LNCaP clone FGC (cell line): ENCODE measurements around the gene ADAMTS14.

ENCODE experiments used
- DNase-seq: peaks from one replicate; pipeline ENCODE4 v3.0.0-alpha.2; 2011; ENCODE audit warnings: low read depth
- H3K4me3 ChIP-seq: 2 replicates; pipeline ENCODE4 v1.5.1; 2011; ENCODE audit warnings: mild to moderate bottlenecking, low read depth, low read length, control low read depth
- TF ChIP-seq, protein P1 (sequence below): IDR thresholded peaks from 2 replicates; pipeline ENCODE4 v1.5.1; 2012; ENCODE audit warnings: mild to moderate bottlenecking; ENCODE audit not compliant: control insufficient read depth, insufficient read depth; ENCODE audit errors: extremely low read depth

Gene ADAMTS14

DNA sequence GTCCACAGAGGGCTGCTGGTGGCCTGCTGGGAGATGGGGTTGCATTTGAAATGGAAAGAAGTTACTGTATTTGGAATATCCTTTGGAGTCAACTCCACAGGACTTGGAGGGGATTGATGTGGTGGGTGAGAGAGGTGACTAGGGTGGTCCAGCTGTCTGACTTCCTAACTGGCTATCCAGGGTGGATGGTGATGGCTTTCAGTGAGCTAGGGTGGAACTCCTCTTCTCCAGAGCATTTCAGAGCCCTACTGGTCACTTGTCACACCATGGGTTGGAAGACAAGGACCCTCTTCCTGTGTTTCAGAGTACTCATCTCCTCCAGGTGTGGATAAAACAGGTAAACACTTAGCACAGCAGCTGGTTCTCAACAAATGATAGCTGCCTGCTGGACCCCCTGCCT is 3.3 kb upstream of the ADAMTS14 start:
- H3K4me3 ChIP-seq, result no peak overlapping the region
- TF ChIP-seq, protein P1, sequence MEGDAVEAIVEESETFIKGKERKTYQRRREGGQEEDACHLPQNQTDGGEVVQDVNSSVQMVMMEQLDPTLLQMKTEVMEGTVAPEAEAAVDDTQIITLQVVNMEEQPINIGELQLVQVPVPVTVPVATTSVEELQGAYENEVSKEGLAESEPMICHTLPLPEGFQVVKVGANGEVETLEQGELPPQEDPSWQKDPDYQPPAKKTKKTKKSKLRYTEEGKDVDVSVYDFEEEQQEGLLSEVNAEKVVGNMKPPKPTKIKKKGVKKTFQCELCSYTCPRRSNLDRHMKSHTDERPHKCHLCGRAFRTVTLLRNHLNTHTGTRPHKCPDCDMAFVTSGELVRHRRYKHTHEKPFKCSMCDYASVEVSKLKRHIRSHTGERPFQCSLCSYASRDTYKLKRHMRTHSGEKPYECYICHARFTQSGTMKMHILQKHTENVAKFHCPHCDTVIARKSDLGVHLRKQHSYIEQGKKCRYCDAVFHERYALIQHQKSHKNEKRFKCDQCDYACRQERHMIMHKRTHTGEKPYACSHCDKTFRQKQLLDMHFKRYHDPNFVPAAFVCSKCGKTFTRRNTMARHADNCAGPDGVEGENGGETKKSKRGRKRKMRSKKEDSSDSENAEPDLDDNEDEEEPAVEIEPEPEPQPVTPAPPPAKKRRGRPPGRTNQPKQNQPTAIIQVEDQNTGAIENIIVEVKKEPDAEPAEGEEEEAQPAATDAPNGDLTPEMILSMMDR, result no peak
- no peak for DNase-seq

DNA sequence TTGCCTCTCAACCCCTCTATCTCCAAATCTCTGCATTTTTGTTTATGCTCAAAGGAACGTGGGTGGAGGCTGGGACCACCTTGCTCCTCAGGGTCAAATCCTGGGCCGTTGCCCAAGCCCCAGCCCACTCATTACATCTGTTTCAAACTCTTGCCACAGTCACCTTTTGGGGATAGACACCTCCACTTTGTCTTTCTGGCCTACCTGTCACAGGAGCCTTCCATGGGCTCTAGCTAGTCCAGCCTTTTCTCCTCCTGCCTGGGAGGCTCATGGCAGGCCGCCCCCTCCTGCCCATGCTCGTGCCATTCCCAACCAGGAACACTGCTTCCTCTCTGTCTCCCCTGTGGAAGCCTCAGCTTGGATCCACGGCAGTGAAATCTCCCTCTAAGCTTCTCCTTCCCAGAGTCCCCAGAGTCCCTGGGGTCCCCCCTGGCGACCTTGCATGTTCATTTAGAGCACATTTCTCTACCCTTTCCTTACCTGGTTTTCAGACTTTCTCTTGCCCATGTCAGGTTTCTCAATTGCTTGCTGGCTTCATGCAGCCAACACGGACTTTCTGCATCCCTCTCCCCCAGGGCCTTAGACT is 2.5 kb upstream of the ADAMTS14 start:
- TF ChIP-seq, protein P1, result no peak
- no peak for DNase-seq
- no peak overlapping the region for H3K4me3 ChIP-seq

DNA sequence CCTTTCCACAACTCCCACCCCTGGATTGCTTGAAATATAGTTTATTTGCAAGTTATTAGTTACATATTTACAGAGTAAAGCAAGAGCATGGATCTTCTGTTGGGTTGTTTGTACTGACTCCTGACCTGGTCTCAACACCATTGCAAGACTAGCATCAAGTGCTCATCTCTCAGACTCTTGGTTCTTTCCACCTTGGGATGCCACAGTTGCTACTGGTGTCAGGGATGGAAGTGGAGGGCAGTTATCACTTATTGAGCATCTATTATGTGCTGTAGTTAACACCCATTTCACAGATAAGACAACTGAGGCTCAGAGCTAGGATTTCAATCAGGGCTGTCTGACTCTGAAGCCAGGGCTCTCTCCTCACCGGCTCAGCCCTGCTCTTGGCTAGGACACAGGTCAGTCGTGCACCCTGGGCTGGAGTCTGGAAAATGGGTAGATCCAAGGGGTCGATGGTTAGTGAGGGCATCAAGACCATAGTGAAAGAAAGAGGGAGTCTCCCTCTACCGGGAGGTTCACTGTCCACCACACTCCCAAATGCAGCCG is 614 bp upstream of the ADAMTS14 start:
- TF ChIP-seq, protein P1, result no peak
- H3K4me3 ChIP-seq, result no peak overlapping the region
- DNase-seq, result no peak

DNA sequence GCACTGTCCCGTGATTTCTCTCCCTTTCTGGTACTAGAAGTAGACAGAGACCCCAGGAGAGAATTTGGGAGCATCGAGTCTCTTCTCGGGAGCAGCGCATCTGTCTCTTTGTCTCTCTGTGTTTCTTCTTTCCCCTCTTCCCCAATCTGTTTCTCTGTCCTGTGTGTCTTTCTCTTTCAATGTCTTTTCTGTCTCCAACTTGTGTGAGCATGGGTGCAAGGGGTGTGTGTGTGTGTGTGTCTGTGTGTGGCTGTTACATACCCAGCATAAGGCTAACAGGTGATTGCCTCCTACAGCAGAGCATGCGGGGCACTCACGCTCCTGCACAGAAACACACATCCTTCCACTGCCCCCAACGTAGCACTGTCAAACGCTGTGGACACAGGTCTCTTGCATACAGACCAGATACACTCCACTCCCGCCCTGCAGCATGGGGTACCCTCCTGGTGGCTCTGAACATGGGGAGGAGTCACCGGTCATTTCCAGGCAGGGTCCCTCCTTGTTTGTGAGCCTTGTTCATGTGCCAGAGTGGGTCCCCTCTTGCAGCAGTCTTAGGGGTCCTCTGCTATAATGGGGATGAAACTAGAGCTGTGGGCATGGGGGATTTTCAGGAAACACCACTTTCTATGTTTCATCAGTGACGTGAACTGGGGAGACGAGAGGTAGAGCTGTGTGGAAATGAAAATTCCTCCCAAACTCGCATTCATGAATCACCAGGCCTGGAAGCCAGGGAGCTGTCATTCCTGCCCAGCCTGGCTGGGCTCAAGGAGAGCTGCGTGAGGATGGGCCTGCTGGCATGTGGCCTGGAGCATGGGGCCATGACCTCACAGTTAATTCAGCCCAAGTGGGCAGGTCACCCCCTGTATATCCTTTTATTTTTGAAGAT is 980 bp downstream of the ADAMTS14 start:
- TF ChIP-seq, protein P1, result no peak
- H3K4me3 ChIP-seq, result no peak overlapping the region
- DNase-seq, result no peak

DNA sequence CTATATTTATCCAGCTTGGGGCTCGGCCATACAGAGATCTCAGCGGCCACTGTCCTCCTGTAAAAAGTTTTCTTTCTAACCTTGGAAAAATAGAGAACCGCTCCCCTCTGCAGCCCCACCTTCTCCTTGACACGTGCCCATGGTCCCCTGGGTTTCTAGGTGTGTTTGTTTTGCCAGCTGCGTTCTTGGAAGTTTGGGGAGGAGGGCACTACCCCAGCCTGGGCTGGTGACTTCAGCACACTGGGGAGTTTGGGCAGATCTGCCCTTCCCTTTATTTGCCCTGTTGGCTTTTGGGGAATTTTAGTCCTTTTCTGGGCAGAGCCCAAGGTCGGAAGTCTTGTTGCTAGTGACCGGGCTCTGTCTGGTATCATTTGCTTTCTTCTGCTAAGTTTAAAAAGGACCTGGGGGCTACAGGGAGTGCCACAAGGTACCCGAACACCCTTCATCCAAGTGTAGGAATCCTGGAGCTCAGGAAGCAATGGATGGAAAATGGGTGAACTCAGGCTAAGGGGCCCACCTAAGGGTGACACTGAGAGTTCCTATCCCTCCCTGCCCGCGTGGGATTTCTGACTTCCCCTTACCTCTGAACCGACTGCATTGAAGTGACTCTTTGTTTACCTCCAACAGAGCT is 1.7 kb downstream of the ADAMTS14 start:
- no peak overlapping the region for H3K4me3 ChIP-seq
- no peak for DNase-seq
- TF ChIP-seq, protein P1, result no peak

DNA sequence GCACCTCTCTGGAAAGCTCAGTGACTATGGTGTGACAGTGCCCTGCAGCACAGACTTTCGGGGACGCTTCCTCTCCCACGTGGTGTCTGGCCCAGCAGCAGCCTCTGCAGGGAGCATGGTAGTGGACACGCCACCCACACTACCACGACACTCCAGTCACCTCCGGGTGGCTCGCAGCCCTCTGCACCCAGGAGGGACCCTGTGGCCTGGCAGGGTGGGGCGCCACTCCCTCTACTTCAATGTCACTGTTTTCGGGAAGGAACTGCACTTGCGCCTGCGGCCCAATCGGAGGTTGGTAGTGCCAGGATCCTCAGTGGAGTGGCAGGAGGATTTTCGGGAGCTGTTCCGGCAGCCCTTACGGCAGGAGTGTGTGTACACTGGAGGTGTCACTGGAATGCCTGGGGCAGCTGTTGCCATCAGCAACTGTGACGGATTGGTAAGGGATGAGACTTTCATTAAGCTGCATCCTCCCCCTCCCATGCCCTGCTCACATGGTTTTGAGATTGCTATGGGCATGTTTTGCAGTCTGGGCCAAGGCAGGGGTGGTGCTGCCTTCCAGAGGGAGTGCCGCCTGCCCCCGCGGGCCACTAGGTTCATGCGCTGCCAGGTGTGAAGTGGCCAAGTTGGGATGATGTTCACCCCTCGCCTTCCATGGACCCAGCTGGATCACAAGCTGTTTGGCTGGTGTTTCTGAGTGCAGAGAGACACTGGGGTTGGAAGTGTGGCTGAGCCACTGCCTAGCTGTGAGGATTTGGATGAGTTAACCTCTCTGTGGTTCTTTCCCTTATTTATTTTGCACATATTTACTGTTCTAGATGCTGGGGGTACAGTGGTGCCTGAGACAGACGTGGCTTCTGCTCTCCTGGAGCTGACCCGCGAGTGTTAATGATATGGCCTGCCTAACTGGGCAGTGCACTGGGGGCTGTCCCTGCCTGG is 2.5 kb downstream of the ADAMTS14 start:
- no peak for DNase-seq
- H3K4me3 ChIP-seq, result no peak overlapping the region
- TF ChIP-seq, protein P1, result no peak
